Left ventricle myocardium inferior (tissue), 1 donor: Measurements from ENCODE around the gene GPR157. TPM values are rescaled to one million over a fixed set of nuclear protein-coding genes. Genes with fewer than 3 reads are reported as not detected.

ENCODE experiments used
- DNase-seq: peaks from one replicate; pipeline ENCODE4 v3.0.0-alpha.2; 2020
- H3K27ac ChIP-seq: fragments of 200-600 bp; replicated peaks from 2 replicates; pipeline ENCODE4 v1.8.0; 2021
- H3K27me3 ChIP-seq: fragments of 200-600 bp; 2 replicates; pipeline ENCODE4 v1.8.0; 2021; ENCODE audit warnings: low read depth
- H3K36me3 ChIP-seq: fragments of 200-600 bp; 2 replicates; pipeline ENCODE4 v1.8.0; 2021
- H3K4me1 ChIP-seq: fragments of 200-600 bp; 2 replicates; pipeline ENCODE4 v1.8.0; 2021
- H3K4me3 ChIP-seq: fragments of 200-600 bp; 2 replicates; pipeline ENCODE4 v1.8.0; 2021; ENCODE audit warnings: mild to moderate bottlenecking, moderate library complexity
- H3K9me3 ChIP-seq: fragments of 200-600 bp; replicated peaks from 2 replicates; pipeline ENCODE4 v1.8.0; 2021
- intact Hi-C: fragments of 100-400 bp; cut with micrococcal nuclease; formaldehyde crosslinking; loops from one replicate; pipeline ENCODE4 v1.11.0; 2022
- total RNA-seq: library from RNA; stranded (reverse); fragmentation: NEBNext Ultra II Directional; extraction: Animal tissue kit (Norgen Biotek cat#: 25700); gene quantifications from one replicate; pipeline ENCODE4 v1.2.1, GENCODE V29; 2021
- TF ChIP-seq, protein P1 (sequence below): fragments of 200-600 bp; IDR thresholded peaks from 2 replicates; pipeline ENCODE4 v1.8.0; 2021; ENCODE audit warnings: antibody characterized with exemption, mild to moderate bottlenecking, borderline replicate concordance
- donor health status: DM: no; HTN: yes; CAD: no; lungs with severe emphysema.

Gene GPR157
- total RNA-seq, 1 donor from 2014 or later: 48.4 TPM

GRCh38 chr1:9111357-9111691, 17.6 kb downstream of the GPR157 start:
- H3K27ac ChIP-seq: no peak overlapping the region

DNA sequence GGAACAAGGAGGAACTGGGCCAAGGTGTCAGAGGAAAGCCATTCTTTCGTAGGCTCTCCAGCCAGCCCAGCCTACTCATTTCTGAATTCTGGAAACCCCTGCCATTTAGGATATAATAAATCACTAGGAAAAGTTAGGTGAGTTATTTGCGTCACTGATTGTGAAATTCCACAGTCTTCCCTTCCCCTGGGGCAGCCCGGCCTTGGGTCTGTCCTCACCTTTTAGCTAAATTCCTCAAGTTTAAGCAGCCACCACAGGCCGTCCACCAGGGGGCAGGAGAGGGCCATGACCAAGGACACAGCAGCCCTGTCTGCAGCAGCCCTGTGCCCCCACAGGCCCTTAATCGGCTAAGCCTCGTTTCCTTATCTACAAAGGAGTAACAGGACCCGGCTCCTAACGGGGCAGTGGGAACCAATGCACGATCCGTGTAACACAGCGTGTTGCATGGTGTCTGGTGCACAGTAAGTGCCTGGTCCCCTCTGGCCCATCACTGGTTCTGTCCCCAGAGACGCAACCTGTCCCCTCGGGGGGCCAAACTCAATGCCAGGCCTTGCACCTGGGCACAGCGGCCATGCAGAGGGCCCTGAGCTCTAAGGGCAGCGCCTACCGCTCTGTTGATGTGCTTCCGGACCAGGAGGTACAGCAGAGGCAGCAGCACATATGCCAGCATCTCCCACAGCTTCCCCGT, 18.1 kb downstream of the GPR157 start:
- Histone ChIP-seq H3K27ac (no peak overlapping the region), H3K36me3 (peaks cover 22% of the 10 kb centered on the region), H3K4me1 (peaks cover 30% of the 10 kb centered on the region), H3K4me3 (no peak overlapping the region), H3K27me3 (no peaks in the 10 kb centered on the region), H3K9me3 (no peaks in the 10 kb centered on the region)
- intact Hi-C loops: loop anchor here (10.0 kb wide), 1 partner anchor 84 kb away; no protein-coding TSS in a partner anchor
- TF ChIP-seq, protein P1, sequence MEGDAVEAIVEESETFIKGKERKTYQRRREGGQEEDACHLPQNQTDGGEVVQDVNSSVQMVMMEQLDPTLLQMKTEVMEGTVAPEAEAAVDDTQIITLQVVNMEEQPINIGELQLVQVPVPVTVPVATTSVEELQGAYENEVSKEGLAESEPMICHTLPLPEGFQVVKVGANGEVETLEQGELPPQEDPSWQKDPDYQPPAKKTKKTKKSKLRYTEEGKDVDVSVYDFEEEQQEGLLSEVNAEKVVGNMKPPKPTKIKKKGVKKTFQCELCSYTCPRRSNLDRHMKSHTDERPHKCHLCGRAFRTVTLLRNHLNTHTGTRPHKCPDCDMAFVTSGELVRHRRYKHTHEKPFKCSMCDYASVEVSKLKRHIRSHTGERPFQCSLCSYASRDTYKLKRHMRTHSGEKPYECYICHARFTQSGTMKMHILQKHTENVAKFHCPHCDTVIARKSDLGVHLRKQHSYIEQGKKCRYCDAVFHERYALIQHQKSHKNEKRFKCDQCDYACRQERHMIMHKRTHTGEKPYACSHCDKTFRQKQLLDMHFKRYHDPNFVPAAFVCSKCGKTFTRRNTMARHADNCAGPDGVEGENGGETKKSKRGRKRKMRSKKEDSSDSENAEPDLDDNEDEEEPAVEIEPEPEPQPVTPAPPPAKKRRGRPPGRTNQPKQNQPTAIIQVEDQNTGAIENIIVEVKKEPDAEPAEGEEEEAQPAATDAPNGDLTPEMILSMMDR: peak; percentile 95
- peak; percentile 88 for DNase-seq

More at GRCh38 chr1:9111357-9111691, 17.6 kb downstream of the GPR157 start:
- TF ChIP-seq, protein P1: no peak
- H3K4me3 ChIP-seq: no peak overlapping the region
- DNase-seq: no peak
- peaks cover 22% of the 10 kb centered on the region for H3K36me3 ChIP-seq
- H3K9me3 ChIP-seq: no peaks in the 10 kb centered on the region
- peaks cover 30% of the 10 kb centered on the region for H3K4me1 ChIP-seq
- no peaks in the 10 kb centered on the region for H3K27me3 ChIP-seq
- intact Hi-C loops: loop anchor here (10.0 kb wide), 1 partner anchor 83 kb away; no protein-coding TSS in a partner anchor

DNA sequence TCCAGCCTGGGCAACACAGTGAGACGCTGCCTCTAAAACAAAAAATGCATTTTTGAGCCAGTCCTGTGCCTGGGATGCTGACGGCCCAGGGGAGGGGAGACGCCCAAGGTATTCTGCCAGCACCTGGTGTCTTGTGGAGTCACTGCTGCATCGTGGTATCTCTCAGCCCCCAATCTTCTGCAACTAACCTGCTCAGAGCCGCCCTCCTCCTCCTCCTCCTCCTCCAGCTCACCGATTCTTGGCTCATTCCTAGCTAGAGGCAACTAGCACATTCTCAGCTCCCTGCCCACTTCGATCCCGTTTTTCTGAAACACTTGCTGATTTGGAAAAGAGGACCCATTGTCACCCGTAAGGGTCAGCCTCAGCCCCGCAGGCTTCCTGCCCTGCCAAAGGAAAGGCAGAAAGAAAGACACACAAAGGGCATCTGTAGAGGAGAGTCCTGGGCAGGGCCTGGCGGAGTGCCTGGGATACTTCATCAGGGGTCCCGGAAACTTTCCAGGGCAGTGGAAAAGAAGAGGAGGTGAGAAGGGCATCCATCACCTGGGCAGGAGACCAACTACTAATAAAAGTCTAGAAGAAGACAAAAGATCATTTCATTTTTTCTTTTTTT, 20.7 kb downstream of the GPR157 start:
- Histone ChIP-seq H3K9me3 (no peaks in the 10 kb centered on the region), H3K4me3 (no peak overlapping the region), H3K4me1 (peaks cover 30% of the 10 kb centered on the region), H3K27me3 (no peaks in the 10 kb centered on the region), H3K36me3 (peaks cover 44% of the 10 kb centered on the region), H3K27ac (peak overlapping the region; percentile 24)
- DNase-seq: no peak
- TF ChIP-seq, protein P1: no peak
- intact Hi-C loops: no loop called here

DNA sequence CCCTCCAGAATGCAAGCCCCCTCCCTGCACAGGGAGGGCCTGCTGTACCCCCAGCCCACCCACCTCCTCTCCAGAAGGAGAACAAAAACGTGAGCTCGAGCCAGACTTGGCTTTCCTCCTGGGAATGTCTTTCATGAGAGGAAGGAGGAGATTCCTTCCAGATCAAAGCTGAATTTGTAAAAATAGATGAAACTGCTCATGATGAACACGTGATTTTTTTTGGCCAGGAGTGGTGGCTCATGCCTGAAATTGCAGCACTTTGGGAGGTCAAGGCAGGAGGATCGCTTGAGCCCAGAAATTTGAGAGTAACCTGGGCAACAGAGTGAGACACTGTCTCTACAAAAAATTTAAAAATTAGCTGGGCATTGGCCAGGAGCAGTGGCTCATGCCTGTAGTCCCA, 21.8 kb downstream of the GPR157 start:
- intact Hi-C loops: no loop called here
- Histone ChIP-seq H3K4me1 (peaks cover 30% of the 10 kb centered on the region), H3K36me3 (peaks cover 53% of the 10 kb centered on the region), H3K27ac (peak overlapping the region; percentile 24), H3K4me3 (no peak overlapping the region), H3K9me3 (no peaks in the 10 kb centered on the region), H3K27me3 (no peaks in the 10 kb centered on the region)
- no peak for DNase-seq
- TF ChIP-seq, protein P1: no peak

DNA sequence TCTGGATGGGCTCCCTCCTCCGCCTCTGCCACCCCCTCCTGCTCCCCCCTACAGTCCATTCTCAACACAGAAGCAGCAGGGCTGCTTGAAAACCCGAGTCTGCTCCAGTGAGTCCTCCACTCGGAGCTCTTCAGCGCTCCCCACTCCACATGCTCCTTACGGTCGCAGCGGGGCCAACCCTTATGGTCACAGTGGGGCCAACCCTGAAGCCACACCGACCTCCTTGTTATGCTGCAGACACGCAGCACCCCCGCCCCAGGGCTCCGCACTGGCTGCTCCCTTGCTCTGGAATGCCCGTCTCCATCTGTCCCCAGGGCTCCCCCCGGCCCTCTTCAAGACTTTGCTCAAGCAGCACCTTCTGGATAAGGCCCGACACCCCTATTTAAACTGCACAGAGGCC, 22.6 kb downstream of the GPR157 start:
- TF ChIP-seq, protein P1: no peak
- H3K27me3 ChIP-seq: no peaks in the 10 kb centered on the region
- intact Hi-C loops: no loop called here
- peaks cover 30% of the 10 kb centered on the region for H3K4me1 ChIP-seq
- H3K9me3 ChIP-seq: no peaks in the 10 kb centered on the region
- no peak overlapping the region for H3K27ac ChIP-seq
- DNase-seq: no peak
- H3K36me3 ChIP-seq: peaks cover 53% of the 10 kb centered on the region
- no peak overlapping the region for H3K4me3 ChIP-seq
